IPS-NIHi11 (cell line): ENCODE results near the gene FAM20A.
"Not testable (repeated sequence)": the region's sequence is repeated elsewhere in the genome, so short reads cannot be mapped to it uniquely, and the experiment has no call there.

Experiments used
- DNase-seq: peaks from one replicate; pipeline ENCODE4 v3.0.0; 2012; ENCODE audit warnings: mixed read lengths, low spot score

FAM20A gene

DNA sequence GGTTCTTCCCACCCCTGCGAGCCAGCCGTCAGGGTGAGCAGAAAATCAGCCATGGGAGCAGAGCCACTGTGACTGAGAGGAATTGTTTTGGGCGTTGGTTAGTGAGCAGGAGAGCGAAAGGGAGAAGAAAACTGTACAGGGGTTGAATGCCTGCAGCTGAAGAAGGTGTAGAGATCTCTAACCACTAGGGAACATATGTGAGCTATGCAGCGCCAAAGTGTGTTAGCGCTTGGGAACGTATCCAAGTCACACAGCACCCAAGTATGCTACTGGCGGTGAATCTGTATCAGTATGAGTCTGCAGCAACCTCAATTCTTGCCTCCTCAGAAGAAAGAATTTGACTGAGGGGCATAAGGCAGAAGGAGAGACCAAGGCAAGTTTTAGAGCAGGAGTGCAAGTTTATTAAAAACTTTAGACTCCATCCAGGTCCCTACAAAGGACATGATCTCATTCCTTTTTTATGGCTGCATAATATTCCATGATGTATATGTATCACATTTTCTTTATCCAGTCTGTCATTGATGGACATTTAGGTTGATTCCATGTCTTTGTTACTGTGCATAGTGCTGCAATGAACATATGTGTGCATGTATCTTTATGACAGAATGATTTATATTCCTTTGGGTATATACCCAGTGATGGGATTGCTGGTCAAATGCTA is 108.6 kb downstream of the FAM20A start:
- not testable (repeated sequence) for DNase-seq

DNA sequence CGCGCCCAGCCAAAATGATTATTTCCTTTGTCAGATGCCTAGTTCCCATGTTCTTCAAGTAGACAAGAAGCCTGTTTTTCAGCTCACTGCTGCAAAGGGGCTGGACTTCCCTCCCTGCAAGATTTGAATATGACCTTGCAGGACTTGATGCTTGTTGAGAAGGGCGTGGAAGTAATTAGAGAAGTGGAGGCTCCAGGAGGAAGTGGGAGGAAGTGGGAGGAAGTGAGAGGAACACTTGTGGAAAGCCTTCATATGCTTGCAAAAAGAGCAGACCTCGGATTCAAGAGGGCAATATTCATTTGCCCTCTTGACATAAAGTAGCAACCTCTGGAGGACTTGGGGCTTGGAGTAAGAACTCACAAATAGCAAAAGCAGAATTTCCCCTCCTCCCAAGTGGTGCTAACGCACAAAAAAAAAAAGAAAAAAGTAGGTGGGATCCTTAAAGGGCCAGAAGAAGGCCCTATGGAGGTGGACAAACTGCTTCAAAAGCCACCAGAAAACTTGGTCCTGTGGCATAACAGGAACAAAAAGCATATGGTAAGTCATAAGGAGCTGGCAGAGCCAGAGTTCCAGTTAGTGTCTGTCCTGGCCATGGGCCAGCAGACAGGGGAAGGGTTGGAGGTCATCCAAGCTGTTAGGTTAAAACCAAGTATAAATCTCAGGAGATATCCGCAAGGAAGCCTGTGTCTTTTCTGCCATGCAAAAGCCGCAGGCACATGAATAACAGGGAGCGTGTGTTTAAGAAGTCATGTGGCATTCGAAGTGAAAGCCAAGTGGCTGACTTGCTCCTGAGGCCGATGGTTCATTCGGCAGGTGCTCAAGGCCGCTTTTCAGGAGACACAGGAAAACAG is 109.6 kb downstream of the FAM20A start:
- DNase-seq, result no peak

DNA sequence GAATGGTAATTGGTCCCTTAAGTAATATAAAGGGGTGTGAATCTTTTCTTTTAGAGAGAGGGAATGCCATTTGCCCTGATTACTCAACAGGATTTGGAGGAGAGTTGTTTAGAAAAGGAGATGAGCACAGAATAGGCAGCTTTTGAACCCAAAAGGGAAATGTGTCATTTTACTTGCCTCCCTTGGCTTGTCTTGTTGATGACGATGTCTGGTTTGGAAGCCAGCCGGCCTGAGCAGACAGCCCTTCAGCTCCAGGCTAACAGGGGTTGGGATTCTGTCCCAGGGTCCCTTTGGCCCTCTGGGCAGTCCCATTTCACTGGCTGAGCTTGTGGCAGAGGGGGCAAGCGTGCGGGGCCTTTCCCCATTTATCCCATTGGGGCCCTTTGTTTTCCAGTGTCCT is 111.2 kb downstream of the FAM20A start:
- no peak for DNase-seq
